Stimulated activated CD8-positive, alpha-beta memory T cell treated with anti-CD3 and anti-CD28 coated beads, Interleukin-15, amount 100 ng/mL, for 4 hours (primary cell): ENCODE data around the gene INSIG2.

Experiments
- DNase-seq, 2 donors: peaks; one replicate each; pipeline ENCODE4 v3.0.0-alpha.2; 2020; ENCODE audit warnings: low read depth in 2 of 2

The INSIG2 gene

DNA sequence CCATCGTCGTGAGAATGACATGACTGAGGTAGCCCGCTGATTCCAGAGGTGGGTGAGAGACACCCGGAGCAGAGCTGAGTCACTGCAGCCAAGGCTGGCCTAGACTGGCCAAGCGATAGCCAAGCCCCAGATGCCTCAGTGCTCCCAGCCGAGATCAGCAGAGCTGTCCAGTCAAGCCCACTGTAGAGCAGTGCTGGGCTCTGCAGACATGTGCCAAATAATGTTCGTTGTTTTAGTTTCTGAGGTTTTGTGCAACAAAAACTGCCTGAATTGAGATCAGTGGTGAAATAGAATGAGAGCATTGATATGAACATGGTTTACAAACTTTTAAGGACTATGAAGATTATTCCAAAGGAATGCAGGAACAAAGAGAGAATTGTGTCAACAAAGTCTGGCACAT is 42.1 kb downstream of the INSIG2 start:
- no peak for DNase-seq

DNA sequence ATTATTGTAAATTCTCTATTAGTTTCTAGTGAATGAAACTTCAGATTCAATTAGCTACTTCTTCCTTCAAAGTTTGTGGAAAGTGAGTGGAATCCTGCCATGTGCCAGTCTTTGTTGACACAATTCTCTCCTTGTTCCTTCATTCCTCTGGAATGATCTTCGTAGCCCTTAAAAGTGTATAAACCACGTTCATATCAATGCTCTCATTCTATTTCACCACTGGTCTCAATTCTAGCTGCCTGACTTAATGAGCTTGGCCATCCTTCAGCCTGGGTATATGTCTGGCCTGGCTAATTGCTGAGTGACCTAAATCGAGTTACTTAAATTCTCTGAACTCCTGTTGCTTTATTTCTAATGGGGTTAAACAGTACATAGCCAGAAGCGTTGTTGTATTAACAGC is 43.5 kb downstream of the INSIG2 start:
- no peak for DNase-seq

DNA sequence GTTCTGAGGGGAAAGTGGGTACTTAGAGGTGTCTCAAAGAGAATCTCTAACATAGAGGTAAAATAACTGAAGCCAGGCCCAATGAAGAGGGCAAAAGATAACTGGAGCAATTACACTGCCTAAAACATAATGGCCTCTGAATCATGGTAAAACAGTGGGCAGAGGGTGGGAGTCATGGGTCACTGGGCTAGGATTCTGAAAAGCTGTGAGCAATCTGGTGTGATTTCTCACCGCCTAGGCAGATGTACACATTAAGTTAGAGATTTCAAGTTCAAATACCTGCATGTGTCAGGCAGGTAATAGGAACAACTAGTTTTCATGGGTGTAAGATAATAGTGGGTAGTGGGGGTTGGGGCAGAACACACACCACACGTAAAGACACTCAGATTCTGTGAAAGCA is 45.6 kb downstream of the INSIG2 start:
- no peak for DNase-seq

DNA sequence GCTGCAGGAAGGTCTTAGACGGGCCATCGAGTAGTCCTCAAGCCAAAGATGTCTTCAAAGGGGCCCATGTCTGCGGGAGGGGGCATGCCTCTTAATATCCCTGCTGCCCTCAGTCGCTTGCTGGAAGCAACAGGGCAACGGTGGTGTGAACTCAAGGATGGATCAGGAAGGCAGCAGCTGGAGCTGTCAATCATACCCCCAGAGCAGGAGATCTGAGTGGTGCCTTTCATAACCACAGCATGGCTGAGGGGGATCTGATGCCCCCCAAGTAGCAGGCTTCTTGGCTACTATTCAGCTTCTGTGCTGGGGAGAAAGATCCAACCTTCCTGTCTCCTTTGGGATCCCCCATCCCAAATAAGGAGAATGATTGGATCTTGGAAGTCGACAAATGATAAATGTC is 46.4 kb downstream of the INSIG2 start:
- no peak for DNase-seq

DNA sequence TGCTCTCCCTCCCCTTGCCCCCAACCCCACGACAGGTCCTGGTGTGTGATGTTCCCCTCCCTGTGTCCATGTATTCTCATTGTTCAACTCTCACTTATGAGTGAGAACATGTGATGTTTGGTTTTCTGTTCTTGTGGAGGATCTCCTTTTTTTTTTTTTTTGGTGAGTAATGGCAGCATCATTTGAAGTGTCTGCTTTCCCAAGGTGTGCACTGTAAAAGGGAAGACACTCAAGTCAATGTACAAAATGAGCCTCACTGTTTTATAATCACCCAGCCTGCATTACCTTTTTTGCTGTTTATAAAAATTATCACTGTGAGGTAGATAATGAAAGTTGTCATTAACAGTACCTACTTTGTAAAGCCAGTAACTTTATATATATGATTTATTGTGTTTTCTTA is 56.9 kb downstream of the INSIG2 start:
- no peak for DNase-seq

DNA sequence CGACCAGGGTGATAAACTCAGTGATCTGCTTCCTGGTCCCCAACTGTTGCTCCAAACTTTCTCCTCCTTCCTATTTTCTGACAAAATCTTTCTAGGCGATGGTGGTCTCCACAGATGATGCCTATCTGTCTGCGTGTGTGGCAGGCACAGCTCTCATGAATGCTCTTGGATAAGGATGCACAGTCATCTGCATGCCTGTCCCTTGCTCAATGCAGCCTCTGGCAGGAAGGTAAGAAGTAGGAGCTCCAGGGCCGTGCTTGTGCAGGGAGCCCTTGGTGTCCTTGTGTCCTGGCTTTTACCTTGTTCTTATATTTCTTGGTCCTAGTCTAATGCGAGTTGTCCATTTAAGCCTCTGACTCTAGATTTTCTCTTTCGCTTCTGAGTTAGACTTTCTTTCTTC is 57.5 kb downstream of the INSIG2 start:
- DNase-seq, result no peak

DNA sequence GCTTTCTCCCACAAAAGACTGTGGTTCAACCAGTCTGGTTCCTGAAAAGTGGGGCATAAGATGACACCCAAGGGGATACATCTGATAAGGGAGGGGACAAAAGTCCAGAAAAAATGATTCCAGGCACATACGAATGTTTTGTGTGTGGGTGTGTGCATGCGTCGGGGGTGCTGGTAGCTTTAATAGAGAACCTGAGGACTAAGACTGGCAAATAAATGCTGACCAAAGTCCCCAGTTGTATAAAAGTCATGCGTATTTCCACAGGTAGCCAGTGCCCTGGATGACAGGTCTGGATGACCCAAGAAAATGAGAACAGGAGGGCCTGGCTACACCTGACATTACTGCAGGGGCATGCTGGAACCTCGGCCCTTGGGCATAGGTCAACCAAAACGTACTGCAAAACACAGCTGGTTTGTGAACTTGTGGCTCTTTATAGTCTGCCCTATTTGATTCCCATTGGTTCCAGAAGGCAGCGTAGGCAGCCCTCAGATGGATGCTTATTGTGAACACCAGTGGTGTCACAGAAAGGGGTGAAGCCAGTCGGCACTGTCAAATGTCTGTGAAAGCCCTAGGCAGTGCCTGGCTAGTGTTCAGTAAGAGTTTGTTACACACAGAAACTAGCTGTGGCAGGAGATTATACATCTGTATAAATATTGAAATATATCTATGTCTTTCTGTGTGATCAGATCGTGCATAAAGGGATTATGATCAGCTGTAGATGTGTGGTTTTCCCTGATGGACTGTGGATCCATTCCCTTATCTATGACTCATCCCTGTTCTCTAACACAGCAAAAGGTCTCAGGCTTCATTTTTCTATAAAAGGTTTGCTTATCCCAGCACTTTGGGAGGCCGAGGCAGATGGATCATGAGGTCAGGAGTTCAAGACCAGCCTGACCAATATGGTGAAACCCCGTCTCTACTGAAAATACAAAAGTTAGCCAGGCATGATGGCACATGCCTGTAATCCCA is 58.3 kb downstream of the INSIG2 start:
- no peak for DNase-seq

DNA sequence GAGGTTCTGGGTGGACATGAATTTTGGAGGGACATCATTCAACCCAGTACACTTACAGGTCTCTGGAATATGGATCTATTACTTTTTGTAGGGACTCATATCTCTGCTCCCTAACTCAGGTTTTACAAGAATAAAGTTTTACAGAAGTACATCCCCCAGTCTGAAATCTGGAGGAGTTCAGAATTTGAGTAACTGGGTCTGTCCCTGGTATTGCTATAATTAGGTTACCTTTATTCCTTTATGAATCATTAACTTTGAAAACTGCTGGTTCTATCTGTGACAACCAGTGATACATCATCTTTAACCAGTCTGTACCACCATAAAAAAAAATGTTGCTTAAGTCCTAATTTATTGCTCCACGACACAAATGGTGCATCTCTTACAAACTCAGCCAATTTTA is 59.9 kb downstream of the INSIG2 start:
- no peak for DNase-seq

DNA sequence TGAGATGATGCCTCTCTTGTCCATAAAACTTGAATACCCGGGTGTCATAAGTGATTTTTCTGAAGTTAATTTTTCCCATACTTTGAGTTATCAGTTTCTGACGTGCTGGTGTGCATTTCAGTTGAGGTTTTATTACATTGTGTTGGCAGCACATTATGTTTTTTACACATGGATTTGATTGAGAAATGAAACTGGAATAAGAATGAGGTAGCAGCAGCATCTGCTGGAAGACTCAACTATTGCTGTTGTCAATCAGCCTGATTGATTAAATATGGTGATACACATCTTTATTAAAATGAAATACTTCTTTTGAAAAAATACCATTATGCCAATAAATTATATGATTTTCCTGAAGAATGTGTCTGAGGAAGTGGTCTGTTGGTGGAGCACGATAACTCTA is 60.5 kb downstream of the INSIG2 start:
- no peak for DNase-seq

DNA sequence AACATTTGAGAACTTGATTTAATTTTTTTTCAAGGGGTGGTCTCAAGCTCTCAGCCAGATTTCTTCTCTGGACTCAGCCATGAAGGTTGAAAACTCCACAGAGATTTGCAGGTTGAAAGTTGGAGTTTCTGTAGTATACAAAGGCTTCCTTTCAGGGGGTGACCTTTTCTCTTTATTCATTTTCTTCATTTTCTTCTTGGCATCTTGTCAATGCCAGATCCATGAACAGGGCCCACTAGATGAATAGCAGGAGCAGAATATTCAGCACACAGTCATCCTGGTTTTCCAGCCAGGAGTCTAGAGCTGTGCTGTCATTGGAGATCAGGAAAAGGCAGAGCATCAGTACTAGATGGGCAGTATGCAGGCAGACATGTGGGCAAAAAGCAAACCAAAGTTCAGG is 62.0 kb downstream of the INSIG2 start:
- no peak for DNase-seq

DNA sequence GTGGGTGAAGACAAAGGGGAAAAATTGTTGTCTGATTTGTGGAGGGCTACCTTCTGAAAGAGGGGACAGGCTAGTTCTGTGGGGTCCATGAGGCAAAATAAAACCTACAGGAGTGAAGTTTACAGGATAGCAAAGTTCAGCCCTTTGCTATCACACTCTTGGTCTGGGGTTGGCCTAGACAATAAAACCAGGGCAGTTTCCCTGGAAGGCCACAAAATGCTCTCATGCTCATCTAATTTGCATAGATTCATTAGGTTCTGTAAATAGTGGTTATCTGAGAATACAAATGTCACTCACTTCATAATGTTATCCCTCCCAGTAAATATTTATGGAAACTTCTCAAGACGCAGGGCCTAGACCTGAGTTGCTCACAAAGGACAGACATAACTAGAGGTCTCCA is 63.6 kb downstream of the INSIG2 start:
- no peak for DNase-seq

DNA sequence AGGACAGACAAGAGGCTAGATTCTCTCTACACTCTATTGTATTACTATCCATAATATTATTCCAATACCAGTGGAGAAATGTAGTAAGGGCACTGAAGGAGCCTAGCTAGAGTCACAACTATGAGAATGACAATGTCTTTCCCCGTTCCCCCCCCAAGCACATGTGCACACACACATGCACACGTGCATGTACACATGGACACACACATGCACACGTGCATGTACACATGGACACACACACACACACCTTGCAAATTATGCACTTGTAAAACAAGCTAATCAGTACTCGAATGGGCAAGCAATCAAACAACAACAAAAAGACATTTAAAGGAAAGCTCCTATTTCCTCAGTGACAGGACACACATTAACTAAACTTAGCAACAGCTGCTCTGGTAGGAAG is 65.2 kb downstream of the INSIG2 start:
- DNase-seq, result no peak

DNA sequence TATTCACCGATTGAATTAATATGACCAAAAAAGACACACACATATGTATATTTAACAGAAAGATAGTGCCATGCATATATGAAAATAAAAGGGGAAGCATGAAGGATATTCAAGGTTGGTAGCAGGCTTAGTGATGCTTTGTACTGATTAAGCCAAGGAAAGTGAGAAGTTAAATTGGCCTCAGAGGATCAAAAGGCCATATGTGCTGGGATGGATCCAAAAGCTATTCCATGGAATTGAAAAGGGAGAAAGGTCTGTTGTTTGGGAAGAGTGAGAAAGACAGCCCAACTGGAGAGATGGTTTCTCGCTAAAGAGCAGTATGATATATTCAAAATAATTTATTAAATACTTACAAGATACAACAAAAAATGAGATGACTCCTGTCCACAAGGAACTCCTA is 65.9 kb downstream of the INSIG2 start:
- DNase-seq, result no peak
